ENCODE data around the gene PPP1R12A. TPM values are rescaled to one million over a fixed set of nuclear protein-coding genes. Genes with fewer than 3 reads are reported as not detected.

PPP1R12A gene
- total RNA-seq, 1 donor from 2014 or later: 374 TPM

DNA sequence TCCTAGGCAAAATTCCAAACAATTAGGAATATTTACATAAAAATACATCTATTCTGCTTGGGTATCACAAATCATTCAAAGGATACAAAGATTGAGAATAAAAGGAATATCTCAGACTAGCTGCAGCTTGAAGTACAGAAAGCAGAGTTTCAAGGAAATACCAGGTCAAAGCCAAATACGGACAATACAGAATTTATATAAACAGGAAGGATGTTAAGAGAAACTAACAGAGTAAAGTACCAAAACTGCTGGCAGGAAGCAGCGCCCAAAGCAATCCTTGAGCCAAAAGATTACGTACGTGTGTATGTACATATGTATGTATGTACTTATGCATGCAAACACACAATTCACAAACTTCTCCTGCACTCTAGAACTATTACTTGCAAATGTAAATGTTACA lies 86.6 kb downstream of the PPP1R12A start:
- Histone ChIP-seq H3K4me3 (no peak overlapping the region), H3K27ac (no peak overlapping the region), H3K36me3 (peaks cover 8 to 16% of the 10 kb centered on the region in 2 donors), H3K9me3 (peaks cover 0 to 16% of the 10 kb centered on the region in 2 donors), H3K4me1 (peaks cover 0 to 10% of the 10 kb centered on the region in 2 donors), H3K27me3 (no peaks in the 10 kb centered on the region)
- TF ChIP-seq, protein P1, sequence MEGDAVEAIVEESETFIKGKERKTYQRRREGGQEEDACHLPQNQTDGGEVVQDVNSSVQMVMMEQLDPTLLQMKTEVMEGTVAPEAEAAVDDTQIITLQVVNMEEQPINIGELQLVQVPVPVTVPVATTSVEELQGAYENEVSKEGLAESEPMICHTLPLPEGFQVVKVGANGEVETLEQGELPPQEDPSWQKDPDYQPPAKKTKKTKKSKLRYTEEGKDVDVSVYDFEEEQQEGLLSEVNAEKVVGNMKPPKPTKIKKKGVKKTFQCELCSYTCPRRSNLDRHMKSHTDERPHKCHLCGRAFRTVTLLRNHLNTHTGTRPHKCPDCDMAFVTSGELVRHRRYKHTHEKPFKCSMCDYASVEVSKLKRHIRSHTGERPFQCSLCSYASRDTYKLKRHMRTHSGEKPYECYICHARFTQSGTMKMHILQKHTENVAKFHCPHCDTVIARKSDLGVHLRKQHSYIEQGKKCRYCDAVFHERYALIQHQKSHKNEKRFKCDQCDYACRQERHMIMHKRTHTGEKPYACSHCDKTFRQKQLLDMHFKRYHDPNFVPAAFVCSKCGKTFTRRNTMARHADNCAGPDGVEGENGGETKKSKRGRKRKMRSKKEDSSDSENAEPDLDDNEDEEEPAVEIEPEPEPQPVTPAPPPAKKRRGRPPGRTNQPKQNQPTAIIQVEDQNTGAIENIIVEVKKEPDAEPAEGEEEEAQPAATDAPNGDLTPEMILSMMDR (IDR thresholded peaks at IDR 0.05): no peak
- DNase-seq (ENCODE audit: low spot score in 2 of 2): no peak
- intact Hi-C loops (cut with DNase I): no loop called here

DNA sequence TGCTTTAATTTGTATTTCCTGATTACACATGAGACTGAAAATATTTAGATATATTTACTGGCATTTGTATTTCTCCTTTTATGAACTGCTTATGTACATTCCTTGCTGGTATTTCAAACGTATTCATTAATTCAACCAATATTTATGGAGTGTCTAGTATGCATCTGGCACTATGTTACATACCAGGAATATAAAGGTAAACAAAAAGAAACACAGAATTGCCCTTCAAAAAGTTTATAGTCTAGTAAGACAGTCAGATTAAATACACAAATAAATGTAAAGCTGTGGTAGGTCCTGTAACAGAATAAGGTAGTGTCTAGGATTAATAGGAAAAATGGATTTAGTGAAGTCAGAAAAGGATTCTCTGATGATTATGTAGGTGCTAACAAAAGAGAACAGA lies 87.5 kb downstream of the PPP1R12A start:
- H3K27me3 ChIP-seq: no peaks in the 10 kb centered on the region
- DNase-seq (ENCODE audit: low spot score in 2 of 2): no peak
- H3K4me3 ChIP-seq: no peak overlapping the region
- intact Hi-C loops (cut with DNase I): no loop called here
- TF ChIP-seq, protein P1 (IDR thresholded peaks at IDR 0.05): no peak
- H3K36me3 ChIP-seq: peaks cover 8 to 16% of the 10 kb centered on the region in 2 donors
- H3K4me1 ChIP-seq: peaks cover 0 to 10% of the 10 kb centered on the region in 2 donors
- H3K27ac ChIP-seq: peak overlapping the region in 1 of 2 donors; percentile 29
- peaks cover 0 to 16% of the 10 kb centered on the region in 2 donors for H3K9me3 ChIP-seq

DNA sequence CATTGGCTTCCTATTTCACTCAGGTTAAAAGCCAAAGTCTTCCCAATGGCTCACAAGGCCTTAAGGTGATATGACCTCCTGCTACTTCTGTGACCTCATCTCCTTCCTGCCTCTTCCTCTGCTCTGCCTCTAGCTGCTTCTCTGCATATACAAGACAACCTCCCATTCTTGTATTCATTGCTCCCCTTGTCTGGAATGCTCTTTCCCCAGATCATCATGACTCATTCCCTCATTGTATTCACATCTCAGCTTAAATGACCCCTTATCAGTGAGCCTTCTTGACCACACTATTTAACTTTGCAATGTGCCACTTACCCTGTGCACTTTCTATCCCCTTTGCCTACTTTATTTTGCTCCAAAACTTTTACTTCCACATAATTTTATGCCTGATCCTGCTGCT lies 90.2 kb downstream of the PPP1R12A start:
- Histone ChIP-seq H3K36me3 (peaks cover 8 to 16% of the 10 kb centered on the region in 2 donors), H3K4me1 (peaks cover 0 to 13% of the 10 kb centered on the region in 2 donors), H3K27me3 (no peaks in the 10 kb centered on the region), H3K4me3 (no peak overlapping the region), H3K27ac (no peak overlapping the region), H3K9me3 (no peaks in the 10 kb centered on the region)
- intact Hi-C loops (cut with DNase I): no loop called here
- TF ChIP-seq, protein P1 (IDR thresholded peaks at IDR 0.05): no peak
- DNase-seq (ENCODE audit: low spot score in 2 of 2): no peak

DNA sequence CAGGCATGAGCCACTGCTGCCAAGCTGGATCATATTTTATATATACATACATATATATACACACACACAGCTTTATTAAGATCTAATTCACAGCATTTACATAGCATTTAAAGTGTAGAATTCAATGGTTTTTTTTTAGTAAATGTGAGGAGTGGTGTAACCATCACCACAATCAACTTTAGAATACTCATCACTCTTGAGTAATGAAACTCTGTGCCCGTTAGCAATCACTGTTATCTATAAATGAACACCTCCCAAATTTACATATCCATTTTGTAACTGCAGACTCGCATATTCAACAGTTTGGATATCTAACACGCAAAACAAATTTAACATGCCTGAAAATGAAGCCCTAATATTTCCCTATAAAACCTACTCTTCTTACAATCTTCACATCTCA lies 90.9 kb downstream of the PPP1R12A start:
- intact Hi-C loops (cut with DNase I): no loop called here
- Histone ChIP-seq H3K4me3 (no peak overlapping the region), H3K27ac (no peak overlapping the region), H3K9me3 (no peaks in the 10 kb centered on the region), H3K36me3 (peaks cover 8 to 21% of the 10 kb centered on the region in 2 donors), H3K4me1 (peaks cover 0 to 11% of the 10 kb centered on the region in 2 donors), H3K27me3 (no peaks in the 10 kb centered on the region)
- TF ChIP-seq, protein P1 (IDR thresholded peaks at IDR 0.05): no peak
- no peak for DNase-seq (ENCODE audit: low spot score in 2 of 2)

DNA sequence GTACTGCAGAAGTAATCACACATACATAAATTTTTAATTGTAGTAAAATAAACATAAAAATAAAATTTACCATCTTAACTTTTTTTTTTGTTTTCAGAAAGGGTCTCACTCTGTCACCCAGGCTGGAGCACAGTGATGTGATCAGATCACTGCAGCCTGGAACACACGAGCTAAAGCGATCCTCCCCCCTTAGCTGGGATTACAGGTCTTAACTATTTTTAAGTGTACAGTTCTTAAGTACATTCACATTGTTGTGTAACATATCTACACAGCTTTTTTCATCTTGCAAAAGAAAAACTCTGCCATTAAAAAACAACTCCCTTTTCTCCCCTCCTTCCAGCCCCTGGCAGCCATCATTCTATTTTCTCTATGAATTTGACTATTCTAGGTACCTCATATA lies 92.3 kb downstream of the PPP1R12A start:
- no peak for DNase-seq (ENCODE audit: low spot score in 2 of 2)
- Histone ChIP-seq H3K27me3 (no peaks in the 10 kb centered on the region), H3K4me1 (peaks cover 0 to 7% of the 10 kb centered on the region in 2 donors), H3K4me3 (no peak overlapping the region), H3K9me3 (peaks cover 0 to 4% of the 10 kb centered on the region in 2 donors), H3K27ac (no peak overlapping the region), H3K36me3 (peaks cover 8 to 29% of the 10 kb centered on the region in 2 donors)
- intact Hi-C loops (cut with DNase I): no loop called here
- TF ChIP-seq, protein P1 (IDR thresholded peaks at IDR 0.05): no peak

DNA sequence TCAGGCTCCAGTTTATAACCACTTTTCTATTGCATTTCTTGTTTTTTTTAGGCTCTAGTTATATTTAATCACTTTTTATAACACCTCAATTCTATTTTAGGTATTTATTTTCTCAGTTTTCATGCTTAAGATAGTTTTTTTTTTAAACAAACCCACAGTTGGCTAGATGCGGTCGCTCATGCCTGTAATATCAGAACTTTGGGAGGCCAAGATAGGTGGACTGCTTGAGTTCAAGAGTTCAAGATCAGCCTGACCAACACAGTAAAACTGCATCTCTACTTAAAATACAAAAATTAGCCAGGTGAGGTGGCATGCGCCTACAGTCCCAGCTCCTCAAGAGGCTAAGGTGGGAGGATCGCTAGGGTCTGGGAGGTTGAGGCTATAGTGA lies 93.0 kb downstream of the PPP1R12A start:
- DNase-seq (ENCODE audit: low spot score in 2 of 2): no peak
- intact Hi-C loops (cut with DNase I): no loop called here
- H3K4me3 ChIP-seq: no peak overlapping the region
- TF ChIP-seq, protein P1 (IDR thresholded peaks at IDR 0.05): no peak
- peaks cover 0 to 3% of the 10 kb centered on the region in 2 donors for H3K4me1 ChIP-seq
- peak overlapping the region; percentile 6 to 8 for H3K27ac ChIP-seq
- H3K36me3 ChIP-seq: peaks cover 8 to 29% of the 10 kb centered on the region in 2 donors
- peaks cover 0 to 4% of the 10 kb centered on the region in 2 donors for H3K9me3 ChIP-seq
- H3K27me3 ChIP-seq: no peaks in the 10 kb centered on the region
